GM12874 (cell line): ENCODE data around the gene KRTAP10-6.

Experiments
- CTCF ChIP-seq: IDR thresholded peaks from 2 replicates; pipeline ENCODE4 v1.5.1; 2011; ENCODE audit warnings: low read depth, mild to moderate bottlenecking, control low read depth, low read length, moderate library complexity; ENCODE audit not compliant: insufficient read depth

KRTAP10-6 gene

GRCh38 chr21:44567481-44568171, 24.7 kb downstream of the KRTAP10-6 start:
- no peak for TF ChIP-seq CTCF

- no peak for TF ChIP-seq CTCF
These were observed 25.9 kb downstream of the KRTAP10-6 start for GRCh38 chr21:44566403-44566802.

GRCh38 chr21:44564886-44565598, 27.3 kb downstream of the KRTAP10-6 start:
- TF ChIP-seq CTCF = no peak

GRCh38 chr21:44564099-44564498, 28.2 kb downstream of the KRTAP10-6 start:
- TF ChIP-seq CTCF = no peak

GRCh38 chr21:44558695-44559094, 33.6 kb downstream of the KRTAP10-6 start, which contains the start of gene KRTAP10-3:
Gene KRTAP10-3 (minus strand): TSS chr21:44558795. CDS start chr21:44558715, 80 bp downstream.
- no peak for TF ChIP-seq CTCF

- TF ChIP-seq CTCF = no peak
These were observed 34.6 kb downstream of the KRTAP10-6 start for GRCh38 chr21:44557491-44558328.

- no peak for TF ChIP-seq CTCF
These were observed 35.4 kb downstream of the KRTAP10-6 start for GRCh38 chr21:44556879-44557278.
